Nephron progenitor cell (in vitro differentiated cells): ENCODE measurements around the gene ZNF280B.

ENCODE experiments used
- DNase-seq: peaks from one replicate; pipeline ENCODE4 v3.0.0; 2021
- H3K27ac Mint-ChIP-seq: 2 replicates; pipeline ENCODE4 v1.8.0; 2021; ENCODE audit warnings: mild to moderate bottlenecking, moderate library complexity, mixed read lengths
- H3K27me3 Mint-ChIP-seq: 2 replicates; pipeline ENCODE4 v1.8.0; 2021; ENCODE audit warnings: mild to moderate bottlenecking, low read depth, mixed read lengths; ENCODE audit not compliant: poor library complexity
- H3K36me3 Mint-ChIP-seq: 2 replicates; pipeline ENCODE4 v1.8.0; 2021; ENCODE audit warnings: low read depth, mixed read lengths
- H3K4me1 Mint-ChIP-seq: 2 replicates; pipeline ENCODE4 v1.8.0; 2021; ENCODE audit warnings: mixed read lengths
- H3K4me3 Mint-ChIP-seq: 2 replicates; pipeline ENCODE4 v1.8.0; 2021; ENCODE audit warnings: mild to moderate bottlenecking, moderate library complexity, mixed read lengths
- H3K9me3 Mint-ChIP-seq: 2 replicates; pipeline ENCODE4 v1.8.0; 2021; ENCODE audit warnings: mild to moderate bottlenecking, moderate library complexity, mixed read lengths
- TF ChIP-seq, protein P1 (sequence below): fragments of 200-600 bp; sonication (generic); IDR thresholded peaks from 2 replicates; pipeline ENCODE4 v1.5.0; 2021; ENCODE audit warnings: antibody characterized with exemption

Gene ZNF280B

DNA sequence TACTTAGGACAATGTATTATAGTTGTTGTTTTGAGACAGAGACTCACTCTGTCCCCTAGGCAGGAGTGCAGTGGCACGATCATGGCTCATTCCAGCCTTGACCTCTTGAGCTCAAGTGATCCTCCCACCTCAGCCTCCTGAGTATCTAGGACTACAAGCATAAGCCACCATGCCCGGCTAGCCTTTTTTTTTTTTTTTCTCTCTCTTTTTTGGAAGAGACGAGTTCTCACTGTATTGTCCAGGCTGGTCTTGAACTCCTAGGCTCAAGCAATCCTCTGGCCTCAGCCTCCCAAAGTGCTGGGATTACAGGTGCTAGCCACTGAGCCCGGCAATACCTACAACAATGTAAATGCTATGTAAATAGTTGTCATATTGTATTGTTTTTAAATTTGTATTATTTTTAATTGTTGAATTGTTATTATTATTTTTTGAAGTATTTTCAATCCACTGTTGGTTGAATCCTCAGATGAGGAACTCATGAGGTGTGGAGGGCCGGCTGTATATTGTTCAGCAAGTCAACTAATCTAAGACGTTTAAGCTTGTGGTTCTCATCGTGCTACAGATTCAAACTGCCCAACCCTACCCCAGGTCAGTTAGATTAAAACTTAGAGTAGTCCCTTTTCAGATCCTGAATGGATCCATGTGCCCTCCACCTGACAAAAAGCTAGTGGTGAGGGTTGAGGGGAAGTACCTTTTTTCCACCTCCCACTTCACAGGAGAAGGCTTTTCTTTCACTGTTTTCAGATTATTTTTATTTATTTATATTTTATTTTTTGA, 23.4 kb upstream of the ZNF280B start:
- H3K4me3 Mint-ChIP-seq = no peak overlapping the region
- peaks cover 47% of the 10 kb centered on the region for H3K27me3 Mint-ChIP-seq
- no peak for DNase-seq
- H3K4me1 Mint-ChIP-seq = no peaks in the 10 kb centered on the region
- TF ChIP-seq, protein P1, sequence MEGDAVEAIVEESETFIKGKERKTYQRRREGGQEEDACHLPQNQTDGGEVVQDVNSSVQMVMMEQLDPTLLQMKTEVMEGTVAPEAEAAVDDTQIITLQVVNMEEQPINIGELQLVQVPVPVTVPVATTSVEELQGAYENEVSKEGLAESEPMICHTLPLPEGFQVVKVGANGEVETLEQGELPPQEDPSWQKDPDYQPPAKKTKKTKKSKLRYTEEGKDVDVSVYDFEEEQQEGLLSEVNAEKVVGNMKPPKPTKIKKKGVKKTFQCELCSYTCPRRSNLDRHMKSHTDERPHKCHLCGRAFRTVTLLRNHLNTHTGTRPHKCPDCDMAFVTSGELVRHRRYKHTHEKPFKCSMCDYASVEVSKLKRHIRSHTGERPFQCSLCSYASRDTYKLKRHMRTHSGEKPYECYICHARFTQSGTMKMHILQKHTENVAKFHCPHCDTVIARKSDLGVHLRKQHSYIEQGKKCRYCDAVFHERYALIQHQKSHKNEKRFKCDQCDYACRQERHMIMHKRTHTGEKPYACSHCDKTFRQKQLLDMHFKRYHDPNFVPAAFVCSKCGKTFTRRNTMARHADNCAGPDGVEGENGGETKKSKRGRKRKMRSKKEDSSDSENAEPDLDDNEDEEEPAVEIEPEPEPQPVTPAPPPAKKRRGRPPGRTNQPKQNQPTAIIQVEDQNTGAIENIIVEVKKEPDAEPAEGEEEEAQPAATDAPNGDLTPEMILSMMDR = no peak
- no peaks in the 10 kb centered on the region for H3K9me3 Mint-ChIP-seq
- H3K27ac Mint-ChIP-seq = no peak overlapping the region
- H3K36me3 Mint-ChIP-seq = no peaks in the 10 kb centered on the region

DNA sequence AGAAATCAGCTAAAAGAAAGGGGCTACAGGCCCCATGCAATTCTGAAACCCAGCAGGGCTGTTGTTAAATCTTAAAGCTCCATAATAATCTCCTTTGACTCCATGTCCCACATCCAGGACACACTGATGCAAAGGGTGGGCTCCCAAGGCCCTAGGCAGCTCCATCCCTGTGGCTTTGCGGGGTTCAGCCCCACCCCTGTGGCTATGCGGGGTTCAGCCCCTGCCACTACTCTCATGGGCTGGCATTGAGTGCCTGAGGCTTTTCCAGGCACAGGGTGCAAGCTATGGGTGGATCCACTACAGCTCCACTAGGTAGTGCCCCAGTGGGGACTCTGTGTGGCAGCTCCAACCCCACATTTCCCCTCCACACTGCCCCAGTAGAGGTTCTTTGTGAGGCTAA, 20.2 kb upstream of the ZNF280B start:
- H3K4me3 Mint-ChIP-seq = no peak overlapping the region
- H3K27ac Mint-ChIP-seq = no peak overlapping the region
- H3K4me1 Mint-ChIP-seq = no peaks in the 10 kb centered on the region
- no peak for DNase-seq
- no peaks in the 10 kb centered on the region for H3K36me3 Mint-ChIP-seq
- TF ChIP-seq, protein P1 = no peak
- H3K27me3 Mint-ChIP-seq = peaks cover 50% of the 10 kb centered on the region
- H3K9me3 Mint-ChIP-seq = no peaks in the 10 kb centered on the region

DNA sequence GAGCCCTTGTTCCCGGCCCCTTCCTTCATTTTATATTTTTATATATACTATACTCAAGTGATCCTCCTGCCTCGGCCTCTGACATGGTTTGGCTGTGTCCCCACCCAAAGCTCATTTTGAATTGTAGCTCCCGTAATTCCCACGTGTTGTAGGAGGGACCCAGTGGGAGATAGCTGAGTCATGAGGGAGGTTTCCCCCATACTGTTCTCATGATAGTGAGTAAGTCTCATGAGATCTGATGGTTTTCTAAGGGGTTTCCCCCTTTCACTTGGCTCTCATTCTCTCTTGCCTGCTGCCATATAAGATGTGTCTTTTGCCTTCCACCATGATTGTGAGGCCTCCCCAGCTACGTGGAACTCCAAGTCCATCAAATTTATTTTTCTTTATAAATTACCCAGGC, 18.8 kb upstream of the ZNF280B start:
- no peak overlapping the region for H3K27ac Mint-ChIP-seq
- no peaks in the 10 kb centered on the region for H3K36me3 Mint-ChIP-seq
- no peak overlapping the region for H3K4me3 Mint-ChIP-seq
- TF ChIP-seq, protein P1 = no peak
- DNase-seq = no peak
- H3K4me1 Mint-ChIP-seq = no peaks in the 10 kb centered on the region
- H3K9me3 Mint-ChIP-seq = peaks cover 5% of the 10 kb centered on the region
- peaks cover 49% of the 10 kb centered on the region for H3K27me3 Mint-ChIP-seq

DNA sequence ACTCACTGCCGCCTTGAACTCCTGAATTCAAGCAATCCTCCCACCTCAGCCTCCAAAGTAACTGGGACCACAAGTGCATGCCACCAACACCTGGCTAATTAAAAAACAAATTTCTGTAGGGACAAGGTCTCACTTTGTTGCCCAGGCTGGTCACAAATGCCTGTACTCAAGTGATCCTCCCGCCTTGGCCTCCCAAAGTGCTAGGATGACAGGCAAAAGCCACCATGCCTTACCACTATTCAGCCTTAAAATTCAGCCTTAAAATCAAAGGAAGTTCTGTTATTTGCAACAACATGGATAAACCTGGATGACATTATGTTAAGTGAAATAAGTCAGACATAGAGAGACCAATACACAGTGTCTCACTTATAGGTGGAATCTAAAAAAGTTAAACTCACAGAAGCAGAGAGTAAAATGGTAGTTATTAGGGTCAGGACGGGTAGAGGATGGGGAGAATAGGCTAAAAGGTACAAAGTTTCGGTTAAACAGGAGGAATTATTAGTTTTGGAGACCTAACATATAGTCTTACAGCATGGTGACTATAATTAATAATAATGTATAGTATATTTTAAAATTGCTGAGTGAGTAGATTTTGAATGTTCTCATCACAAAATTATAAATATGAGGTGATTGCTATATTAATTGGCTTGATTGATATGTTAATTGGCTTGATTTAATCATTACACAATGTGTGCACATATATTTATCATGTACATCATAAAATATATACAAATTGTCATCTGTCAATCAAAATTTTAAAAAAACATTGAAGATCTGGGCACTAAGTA, 17.8 kb upstream of the ZNF280B start:
- Mint-ChIP-seq H3K4me1 (no peaks in the 10 kb centered on the region), H3K27ac (no peak overlapping the region), H3K9me3 (peaks cover 5% of the 10 kb centered on the region), H3K27me3 (peaks cover 49% of the 10 kb centered on the region), H3K36me3 (no peaks in the 10 kb centered on the region), H3K4me3 (no peak overlapping the region)
- DNase-seq = no peak
- TF ChIP-seq, protein P1 = no peak

DNA sequence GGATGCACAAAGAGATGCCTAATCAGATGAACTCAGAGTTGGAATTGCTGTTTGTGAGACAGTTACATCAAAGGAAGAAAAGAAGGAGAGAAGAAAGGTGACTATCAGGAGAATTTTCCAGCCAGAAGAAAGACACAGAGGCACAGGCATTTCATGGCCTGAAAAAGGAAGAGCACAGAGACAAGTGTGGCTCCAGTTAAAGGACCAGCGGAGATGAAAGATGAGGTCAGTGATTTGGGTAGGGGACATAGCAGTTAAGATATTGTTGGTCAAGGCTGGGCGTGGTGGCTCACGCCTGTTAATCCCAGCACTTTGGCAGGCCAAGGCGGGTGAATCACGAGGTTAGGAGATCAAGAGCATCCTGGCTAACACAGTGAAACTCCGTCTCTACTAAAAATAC, 15.0 kb upstream of the ZNF280B start:
- peaks cover 5% of the 10 kb centered on the region for H3K9me3 Mint-ChIP-seq
- no peaks in the 10 kb centered on the region for H3K36me3 Mint-ChIP-seq
- TF ChIP-seq, protein P1 = no peak
- H3K27me3 Mint-ChIP-seq = peaks cover 42% of the 10 kb centered on the region
- no peak overlapping the region for H3K4me3 Mint-ChIP-seq
- no peak overlapping the region for H3K27ac Mint-ChIP-seq
- H3K4me1 Mint-ChIP-seq = peaks cover 13% of the 10 kb centered on the region
- no peak for DNase-seq
